ENCODE results near the gene SLC35F1.

DNA sequence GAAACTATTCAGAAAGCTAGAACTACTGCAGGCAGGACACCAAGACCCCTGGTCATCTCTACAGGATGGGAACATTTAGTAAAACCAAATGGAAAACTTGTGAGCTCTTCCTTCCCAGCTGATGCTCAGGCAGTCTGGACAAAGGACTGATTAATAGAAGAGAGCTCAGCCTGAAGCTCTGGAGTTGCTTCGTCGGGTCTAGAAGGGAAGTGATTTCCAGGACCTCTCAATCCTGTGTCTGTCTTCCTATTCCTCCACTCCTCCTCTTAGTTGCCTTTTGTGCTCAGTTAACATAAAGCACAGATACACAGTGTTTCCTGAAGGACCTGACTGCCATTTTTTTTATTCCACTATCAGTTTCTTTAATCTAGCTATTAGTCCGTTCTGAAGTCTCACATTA is 54.2 kb downstream of the SLC35F1 start:
- TF ChIP-seq, protein P1, sequence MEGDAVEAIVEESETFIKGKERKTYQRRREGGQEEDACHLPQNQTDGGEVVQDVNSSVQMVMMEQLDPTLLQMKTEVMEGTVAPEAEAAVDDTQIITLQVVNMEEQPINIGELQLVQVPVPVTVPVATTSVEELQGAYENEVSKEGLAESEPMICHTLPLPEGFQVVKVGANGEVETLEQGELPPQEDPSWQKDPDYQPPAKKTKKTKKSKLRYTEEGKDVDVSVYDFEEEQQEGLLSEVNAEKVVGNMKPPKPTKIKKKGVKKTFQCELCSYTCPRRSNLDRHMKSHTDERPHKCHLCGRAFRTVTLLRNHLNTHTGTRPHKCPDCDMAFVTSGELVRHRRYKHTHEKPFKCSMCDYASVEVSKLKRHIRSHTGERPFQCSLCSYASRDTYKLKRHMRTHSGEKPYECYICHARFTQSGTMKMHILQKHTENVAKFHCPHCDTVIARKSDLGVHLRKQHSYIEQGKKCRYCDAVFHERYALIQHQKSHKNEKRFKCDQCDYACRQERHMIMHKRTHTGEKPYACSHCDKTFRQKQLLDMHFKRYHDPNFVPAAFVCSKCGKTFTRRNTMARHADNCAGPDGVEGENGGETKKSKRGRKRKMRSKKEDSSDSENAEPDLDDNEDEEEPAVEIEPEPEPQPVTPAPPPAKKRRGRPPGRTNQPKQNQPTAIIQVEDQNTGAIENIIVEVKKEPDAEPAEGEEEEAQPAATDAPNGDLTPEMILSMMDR (IDR thresholded peaks at IDR 0.05; ENCODE audit: low read depth, low read length) = no peak
- TF ChIP-seq EZH2phosphoT487 (IDR thresholded peaks at IDR 0.05; ENCODE audit: low read depth) = no peak
